Midbrain (tissue), 1 donor: ENCODE measurements around the gene RPL34.

Experiments used
- DNase-seq: peaks from one replicate; lab custom pipeline; 2025; lab: John Stamatoyannopoulos, UW

RPL34 gene

GRCh38 chr4:108624263-108625056, 4.1 kb downstream of the RPL34 start:
- DNase-seq, result no peak

GRCh38 chr4:108626056-108626455, 5.7 kb downstream of the RPL34 start:
- DNase-seq, result no peak

GRCh38 chr4:108628411-108628810, 8.0 kb downstream of the RPL34 start:
- no peak for DNase-seq

- no peak for DNase-seq
Observed at GRCh38 chr4:108635070-108635655, 14.8 kb downstream of the RPL34 start.

- DNase-seq, result no peak
Observed at GRCh38 chr4:108636246-108636645, 15.9 kb downstream of the RPL34 start.

- DNase-seq, result no peak
Observed at GRCh38 chr4:108637856-108638255, 17.5 kb downstream of the RPL34 start.

GRCh38 chr4:108644237-108644636, 23.9 kb downstream of the RPL34 start:
- DNase-seq, result no peak

- no peak for DNase-seq
Observed at GRCh38 chr4:108646706-108647105, 26.3 kb downstream of the RPL34 start.

- no peak for DNase-seq
Observed at GRCh38 chr4:108649863-108650211, 29.5 kb downstream of the RPL34 start.

GRCh38 chr4:108650212-108651013, 30.0 kb downstream of the RPL34 start, which contains the start of gene OSTC:
TSS of gene OSTC (plus strand) at chr4:108650599. CDS start at chr4:108650656, 57 bp downstream.
- DNase-seq, result peak; percentile 95

- no peak for DNase-seq
Observed at GRCh38 chr4:108651014-108651791, 30.8 kb downstream of the RPL34 start.

GRCh38 chr4:108662629-108663028, 42.3 kb downstream of the RPL34 start:
- DNase-seq, result no peak

- DNase-seq, result no peak
Observed at GRCh38 chr4:108674356-108674977, 54.1 kb downstream of the RPL34 start.
